ENCODE results near the gene ATG14. TPM values are rescaled to one million over a fixed set of nuclear protein-coding genes. Genes with fewer than 3 reads are reported as not detected.

ATG14 gene
- total RNA-seq, 5 donors from 2014 or later (not counting 1 experiment from before 2014, with no cell fraction given): 13.2 to 18.1 (median 17.3) TPM

- Mint-ChIP-seq H3K9me3 (peaks cover 0 to 4% (median 0%) of the 10 kb centered on the region in 3 donors), H3K4me1 (peaks cover 57 to 61% (median 60%) of the 10 kb centered on the region in 3 donors), H3K4me3 (no peak overlapping the region), H3K27ac (peak overlapping the region; percentile 30 to 83), H3K36me3 (peaks cover 7% of the 10 kb centered on the region), H3K27me3 (no peaks in the 10 kb centered on the region)
- ChIA-PET POLR2A (no interaction called here), CTCF (no interaction called here)
- WGBS (ENCODE audit: insufficient coverage): no CpG with 5 or more reads among the region's 1 CpG
- Histone ChIP-seq H3K27ac (ENCODE audit: low read length) (peak overlapping the region; percentile 28), H3K9me3 (no peaks in the 10 kb centered on the region), H3K36me3 (ENCODE audit: control insufficient read depth in 2 of 2, extremely low read depth in 1 of 2, insufficient read depth in 1 of 2, low read length in 1 of 2) (no peaks in the 10 kb centered on the region), H3K4me3 (ENCODE audit: control insufficient read depth in 1 of 2, extremely low read depth in 1 of 2, low read length in 1 of 2) (no peak overlapping the region), H3K27me3 (replicated peaks in 1 of 2; ENCODE audit: control insufficient read depth in 2 of 2, extremely low read depth in 1 of 2, insufficient read depth in 2 of 2, low read length in 1 of 2) (no peaks in the 10 kb centered on the region), H3K4me1 (ENCODE audit: control insufficient read depth in 1 of 2, extremely low read depth in 1 of 2, insufficient read depth in 2 of 2, low read length in 2 of 2) (peaks cover 4 to 7% of the 10 kb centered on the region in 2 experiments)
- DNase-seq (peak in 2 of 35 experiments; percentile 6 to 28), ATAC-seq (replicated peaks in 1 of 4) (peak in 1 of 4 experiments; percentile 57)
These were observed 84.5 kb downstream of the ATG14 start for GRCh38 chr14:55327179-55327578.

- CTCF ChIA-PET: no interaction called here
- peak overlapping the region; percentile 58 to 63 for H3K27ac Mint-ChIP-seq
- peaks cover 0 to 4% (median 0%) of the 10 kb centered on the region in 3 donors for H3K9me3 Mint-ChIP-seq
- WGBS (ENCODE audit: insufficient coverage): no CpG with 5 or more reads among the region's 2 CpGs
- peaks cover 7% of the 10 kb centered on the region for H3K36me3 Mint-ChIP-seq
- POLR2A ChIA-PET: interaction anchor here in 1 of 2 donors (0.7 kb wide), 1 partner anchor 106 kb away, joined by 3 read pairs; no protein-coding TSS in a partner anchor
- Histone ChIP-seq H3K36me3 (ENCODE audit: control insufficient read depth in 2 of 2, extremely low read depth in 1 of 2, insufficient read depth in 1 of 2, low read length in 1 of 2) (no peaks in the 10 kb centered on the region), H3K27ac (ENCODE audit: low read length) (no peak overlapping the region), H3K9me3 (no peaks in the 10 kb centered on the region), H3K27me3 (replicated peaks in 1 of 2; ENCODE audit: control insufficient read depth in 2 of 2, extremely low read depth in 1 of 2, insufficient read depth in 2 of 2, low read length in 1 of 2) (no peaks in the 10 kb centered on the region), H3K4me3 (ENCODE audit: control insufficient read depth in 1 of 2, extremely low read depth in 1 of 2, low read length in 1 of 2) (no peak overlapping the region), H3K4me1 (ENCODE audit: control insufficient read depth in 1 of 2, extremely low read depth in 1 of 2, insufficient read depth in 2 of 2, low read length in 2 of 2) (peaks cover 0 to 5% of the 10 kb centered on the region in 2 experiments)
- ATAC-seq (replicated peaks in 1 of 4): no peak
- no peaks in the 10 kb centered on the region for H3K27me3 Mint-ChIP-seq
- H3K4me3 Mint-ChIP-seq: no peak overlapping the region
- no peak for DNase-seq
- H3K4me1 Mint-ChIP-seq: peaks cover 41 to 44% (median 42%) of the 10 kb centered on the region in 3 donors
These were observed 86.8 kb downstream of the ATG14 start for GRCh38 chr14:55324812-55325211.

GRCh38 chr14:55323910-55324309 is 87.7 kb downstream of the ATG14 start:
- ChIA-PET POLR2A (no interaction called here), CTCF (no interaction called here)
- Histone ChIP-seq H3K27ac (ENCODE audit: low read length) (no peak overlapping the region), H3K9me3 (no peaks in the 10 kb centered on the region), H3K4me1 (ENCODE audit: control insufficient read depth in 1 of 2, extremely low read depth in 1 of 2, insufficient read depth in 2 of 2, low read length in 2 of 2) (peaks cover 0 to 5% of the 10 kb centered on the region in 2 experiments), H3K27me3 (replicated peaks in 1 of 2; ENCODE audit: control insufficient read depth in 2 of 2, extremely low read depth in 1 of 2, insufficient read depth in 2 of 2, low read length in 1 of 2) (no peaks in the 10 kb centered on the region), H3K4me3 (ENCODE audit: control insufficient read depth in 1 of 2, extremely low read depth in 1 of 2, low read length in 1 of 2) (no peak overlapping the region), H3K36me3 (ENCODE audit: control insufficient read depth in 2 of 2, extremely low read depth in 1 of 2, insufficient read depth in 1 of 2, low read length in 1 of 2) (no peaks in the 10 kb centered on the region)
- Mint-ChIP-seq H3K36me3 (peaks cover 8% of the 10 kb centered on the region), H3K9me3 (peaks cover 0 to 4% (median 0%) of the 10 kb centered on the region in 3 donors), H3K4me3 (no peak overlapping the region), H3K27me3 (no peaks in the 10 kb centered on the region), H3K27ac (no peak overlapping the region), H3K4me1 (peaks cover 32 to 37% (median 36%) of the 10 kb centered on the region in 3 donors)
- ATAC-seq (replicated peaks in 1 of 4) (no peak), DNase-seq (no peak)

GRCh38 chr14:55318694-55319093 is 92.9 kb downstream of the ATG14 start:
- no peaks in the 10 kb centered on the region for H3K4me1 ChIP-seq (ENCODE audit: control insufficient read depth in 1 of 2, extremely low read depth in 1 of 2, insufficient read depth in 2 of 2, low read length in 2 of 2)
- WGBS (ENCODE audit: insufficient coverage): no CpG with 5 or more reads among the region's 1 CpG
- no peaks in the 10 kb centered on the region for H3K9me3 ChIP-seq
- peaks cover 0 to 18% (median 11%) of the 10 kb centered on the region in 3 donors for H3K4me1 Mint-ChIP-seq
- ChIA-PET POLR2A (interaction anchor here in 1 of 2 donors (1.1 kb wide), 1 partner anchor 12 kb away, joined by 3 read pairs; no protein-coding TSS in a partner anchor), CTCF (interaction anchor here (0.6 to 0.7 kb wide), 3 partner anchors 22 to 284 kb away, joined by 3 read pairs; no protein-coding TSS in a partner anchor)
- H3K4me3 Mint-ChIP-seq: no peak overlapping the region
- no peak for DNase-seq
- no peaks in the 10 kb centered on the region for H3K27me3 Mint-ChIP-seq
- no peak for ATAC-seq (replicated peaks in 1 of 4)
- H3K4me3 ChIP-seq (ENCODE audit: control insufficient read depth in 1 of 2, extremely low read depth in 1 of 2, low read length in 1 of 2): no peak overlapping the region
- H3K27ac Mint-ChIP-seq: no peak overlapping the region
- H3K36me3 ChIP-seq (ENCODE audit: control insufficient read depth in 2 of 2, extremely low read depth in 1 of 2, insufficient read depth in 1 of 2, low read length in 1 of 2): no peaks in the 10 kb centered on the region
- H3K9me3 Mint-ChIP-seq: no peaks in the 10 kb centered on the region
- H3K27me3 ChIP-seq (replicated peaks in 1 of 2; ENCODE audit: control insufficient read depth in 2 of 2, extremely low read depth in 1 of 2, insufficient read depth in 2 of 2, low read length in 1 of 2): no peaks in the 10 kb centered on the region
- no peak overlapping the region for H3K27ac ChIP-seq (ENCODE audit: low read length)
- peaks cover 30% of the 10 kb centered on the region for H3K36me3 Mint-ChIP-seq

- H3K27me3 Mint-ChIP-seq: no peaks in the 10 kb centered on the region
- H3K4me3 Mint-ChIP-seq: no peak overlapping the region
- ChIA-PET CTCF (interaction anchor here in 1 of 2 donors (0.5 kb wide), 1 partner anchor 800 kb away, joined by 4 read pairs; no protein-coding TSS in a partner anchor), POLR2A (interaction anchor here (0.6 to 1.1 kb wide), 2 partner anchors 13 to 101 kb away, joined by 3 read pairs; no protein-coding TSS in a partner anchor)
- H3K36me3 ChIP-seq (ENCODE audit: control insufficient read depth in 2 of 2, extremely low read depth in 1 of 2, insufficient read depth in 1 of 2, low read length in 1 of 2): no peaks in the 10 kb centered on the region
- H3K4me1 Mint-ChIP-seq: peaks cover 0 to 24% (median 11%) of the 10 kb centered on the region in 3 donors
- H3K9me3 ChIP-seq: no peaks in the 10 kb centered on the region
- no peak overlapping the region for H3K4me3 ChIP-seq (ENCODE audit: control insufficient read depth in 1 of 2, extremely low read depth in 1 of 2, low read length in 1 of 2)
- DNase-seq: no peak
- ATAC-seq (replicated peaks in 1 of 4): no peak
- peaks cover 40% of the 10 kb centered on the region for H3K36me3 Mint-ChIP-seq
- no peak overlapping the region for H3K27ac ChIP-seq (ENCODE audit: low read length)
- no peaks in the 10 kb centered on the region for H3K27me3 ChIP-seq (replicated peaks in 1 of 2; ENCODE audit: control insufficient read depth in 2 of 2, extremely low read depth in 1 of 2, insufficient read depth in 2 of 2, low read length in 1 of 2)
- 100% methylated on average over 1 of the region's 3 CpGs for WGBS (ENCODE audit: insufficient coverage)
- peak overlapping the region in 1 of 2 donors; percentile 65 for H3K27ac Mint-ChIP-seq
- no peaks in the 10 kb centered on the region for H3K4me1 ChIP-seq (ENCODE audit: control insufficient read depth in 1 of 2, extremely low read depth in 1 of 2, insufficient read depth in 2 of 2, low read length in 2 of 2)
- H3K9me3 Mint-ChIP-seq: peaks cover 0 to 9% (median 0%) of the 10 kb centered on the region in 3 donors
These were observed 93.9 kb downstream of the ATG14 start for GRCh38 chr14:55317542-55318306.

- Mint-ChIP-seq H3K9me3 (peaks cover 0 to 9% (median 0%) of the 10 kb centered on the region in 3 donors), H3K4me1 (peaks cover 0 to 24% (median 11%) of the 10 kb centered on the region in 3 donors), H3K4me3 (no peak overlapping the region), H3K27me3 (no peaks in the 10 kb centered on the region), H3K27ac (peak overlapping the region in 1 of 2 donors; percentile 61), H3K36me3 (peaks cover 44% of the 10 kb centered on the region)
- Histone ChIP-seq H3K4me3 (ENCODE audit: control insufficient read depth in 1 of 2, extremely low read depth in 1 of 2, low read length in 1 of 2) (no peak overlapping the region), H3K27ac (ENCODE audit: low read length) (no peak overlapping the region), H3K27me3 (replicated peaks in 1 of 2; ENCODE audit: control insufficient read depth in 2 of 2, extremely low read depth in 1 of 2, insufficient read depth in 2 of 2, low read length in 1 of 2) (no peaks in the 10 kb centered on the region), H3K4me1 (ENCODE audit: control insufficient read depth in 1 of 2, extremely low read depth in 1 of 2, insufficient read depth in 2 of 2, low read length in 2 of 2) (no peaks in the 10 kb centered on the region), H3K9me3 (no peaks in the 10 kb centered on the region), H3K36me3 (ENCODE audit: control insufficient read depth in 2 of 2, extremely low read depth in 1 of 2, insufficient read depth in 1 of 2, low read length in 1 of 2) (peaks cover under 1 to 4% of the 10 kb centered on the region in 2 donors)
- ChIA-PET CTCF (interaction anchor here (0.6 to 1.1 kb wide), 5 partner anchors 36 to 174 kb away, joined by 3 to 10 read pairs (median 5); no protein-coding TSS in a partner anchor), POLR2A (interaction anchor here (0.6 to 0.7 kb wide), 3 partner anchors 14 to 204 kb away, joined by 3 to 8 read pairs (median 5); no protein-coding TSS in a partner anchor)
- WGBS (ENCODE audit: insufficient coverage): no CpG with 5 or more reads among the region's 4 CpGs
- DNase-seq (no peak), ATAC-seq (replicated peaks in 1 of 4) (no peak)
These were observed 95.1 kb downstream of the ATG14 start for GRCh38 chr14:55316564-55316963.

All from T-cell (primary cell).